GM12878 (cell line): Measurements from ENCODE around the gene PPP6C. TPM values are rescaled to one million over a fixed set of nuclear protein-coding genes. Genes with fewer than 3 reads are reported as not detected.

Source experiments
- ATAC-seq: fragments of 200-7000 bp; cut with Tn5 transposase; 3 replicates; pipeline ENCODE4 v1.9.1; 2020; ENCODE audit warnings: mild to moderate bottlenecking, moderate library complexity
- BruUV-seq: library from RNA; stranded (reverse); fragments of 400-500 nt; replicated peaks from 2 replicates; lab custom pipeline; 2021; lab: Mats Ljungman, UMichigan
- CTCF ChIA-PET: fragments of 300-600 bp; sonication (Branson Sonifier 250); formaldehyde crosslinking; extraction: SDS; loops from one replicate; lab custom pipeline; 2021; ENCODE audit warnings: inconsistent platforms; lab: Yijun Ruan, JAX
- POLR2A ChIA-PET: fragments of 350-600 bp; formaldehyde crosslinking; extraction: SDS; loops from one replicate; lab custom pipeline; 2021; ENCODE audit warnings: inconsistent platforms; lab: Charles Lee
- RAD21 ChIA-PET: fragments of 300-600 bp; sonication (Branson Sonifier 250); formaldehyde crosslinking; loops from one replicate; lab custom pipeline; 2023; ENCODE audit warnings: antibody characterized with exemption; ENCODE audit not compliant: unreplicated experiment; lab: Charles Lee
- SMC1A ChIA-PET: fragments of 300-600 bp; sonication (Branson Sonifier 250); formaldehyde crosslinking; loops from one replicate; lab custom pipeline; 2023; ENCODE audit not compliant: unreplicated experiment, uncharacterized antibody; lab: Charles Lee
- DNase-seq: peaks from one replicate; pipeline ENCODE4 v3.0.0-alpha.2; 2011; ENCODE audit warnings: low read depth, low spot score
- FAIRE-seq: peaks from 3 replicates; lab custom pipeline; 2011; peaks lifted over from hg19 to GRCh38; lab: Jason Lieb, UNC
- H2AFZ ChIP-seq: 2 replicates; pipeline ENCODE4 v1.6.0; 2011; ENCODE audit warnings: low read depth, low read length, control low read depth; ENCODE audit not compliant: control insufficient read depth
- H3K27ac ChIP-seq: 2 replicates; pipeline ENCODE4 v1.5.1; 2011; ENCODE audit warnings: control low read depth; ENCODE audit not compliant: control insufficient read depth, insufficient read depth
- H3K27me3 ChIP-seq, 2 experiments: replicated peaks in 1 of 2; 2 replicates each; pipeline versions ENCODE4 v1.6.0 to v1.6.1; 2011; ENCODE audit warnings: low read length in 1 of 2; ENCODE audit not compliant: control insufficient read depth in 2 of 2, insufficient read depth in 2 of 2
- H3K36me3 ChIP-seq, 2 experiments: 2 replicates each; pipeline ENCODE4 v1.5.1; 2011; ENCODE audit warnings: low read length in 1 of 2; ENCODE audit not compliant: control insufficient read depth in 2 of 2, insufficient read depth in 2 of 2
- H3K4me1 ChIP-seq: 2 replicates; pipeline ENCODE4 v1.6.1; 2011; ENCODE audit warnings: mild to moderate bottlenecking, low read length, moderate library complexity, mixed read lengths; ENCODE audit not compliant: control insufficient read depth, insufficient read depth
- H3K4me2 ChIP-seq: 2 replicates; pipeline ENCODE4 v1.6.0; 2011; ENCODE audit warnings: control low read depth; ENCODE audit not compliant: control insufficient read depth, insufficient read depth
- H3K4me3 ChIP-seq: fragments of 200-600 bp; sonication (generic); 2 replicates; pipeline ENCODE4 v1.5.1; 2016
- H3K79me2 ChIP-seq: 2 replicates; pipeline ENCODE4 v1.6.0; 2011; ENCODE audit warnings: low read length; ENCODE audit not compliant: control insufficient read depth, insufficient read depth
- H3K9ac ChIP-seq: 2 replicates; pipeline ENCODE4 v1.8.0; 2011; ENCODE audit warnings: low read length, control low read depth, mixed read lengths; ENCODE audit not compliant: control insufficient read depth, insufficient read depth
- H3K9me3 ChIP-seq: replicated peaks from 3 replicates; pipeline ENCODE4 v1.5.1; 2011; ENCODE audit warnings: mild to moderate bottlenecking, low read length; ENCODE audit not compliant: control insufficient read depth, insufficient read depth
- H4K20me1 ChIP-seq: 2 replicates; pipeline ENCODE4 v1.6.0; 2011; ENCODE audit not compliant: control insufficient read depth, insufficient read depth
- BHLHE40 ChIP-seq, 2 experiments: fragments of 450-650 bp in 1 of 2; IDR thresholded peaks; 2 replicates each; pipeline ENCODE4 v1.6.1; 2011 to 2017; ENCODE audit warnings: low read depth in 2 of 2, borderline replicate concordance in 1 of 2, improper control_type of control experiment in 1 of 2, low read length in 1 of 2, mild to moderate bottlenecking in 1 of 2
- BRCA1 ChIP-seq: IDR thresholded peaks from 2 replicates; pipeline ENCODE4 v1.6.1; 2011; ENCODE audit warnings: low read depth, low read length, improper control_type of control experiment
- DPF2 ChIP-seq: fragments of 450-650 bp; IDR thresholded peaks from 2 replicates; pipeline ENCODE4 v1.6.1; 2017; ENCODE audit warnings: mild to moderate bottlenecking
- EGR1 ChIP-seq, 2 experiments: IDR thresholded peaks; 1 replicate in 1 of 2; 2 replicates in 1 of 2; pipeline ENCODE4 v1.6.1; 2011 to 2012; ENCODE audit warnings: low read depth in 2 of 2, low read length in 2 of 2, borderline replicate concordance in 1 of 2, mild to moderate bottlenecking in 1 of 2, moderate library complexity in 1 of 2
- FOXK2 ChIP-seq: fragments of 450-650 bp; IDR thresholded peaks from 2 replicates; pipeline ENCODE4 v1.6.1; 2017; ENCODE audit warnings: mild to moderate bottlenecking, moderate library complexity
- MEF2B ChIP-seq: fragments of 450-650 bp; IDR thresholded peaks from 2 replicates; pipeline ENCODE4 v1.6.1; 2018; ENCODE audit warnings: mild to moderate bottlenecking, moderate library complexity; ENCODE audit not compliant: partially characterized antibody, poor library complexity, severe bottlenecking
- MYC ChIP-seq: IDR thresholded peaks from 2 replicates; pipeline ENCODE4 v1.6.1; 2011; ENCODE audit warnings: mild to moderate bottlenecking, low read length, moderate library complexity, inconsistent platforms; ENCODE audit not compliant: insufficient read depth, insufficient replicate concordance, insufficient read length, severe bottlenecking
- NRF1 ChIP-seq: conservative IDR thresholded peaks from 2 replicates; pipeline ENCODE4 v1.6.1; 2011; ENCODE audit warnings: mild to moderate bottlenecking, low read depth, low read length, improper control_type of control experiment
- POLR2AphosphoS2 ChIP-seq: IDR thresholded peaks from 2 replicates; pipeline ENCODE4 v1.6.1; 2011; ENCODE audit warnings: low read depth, mild to moderate bottlenecking, low read length, improper control_type of control experiment, moderate library complexity
- SP1 ChIP-seq: IDR thresholded peaks from one replicate; pipeline ENCODE4 v1.6.1; 2011; ENCODE audit warnings: low read depth, low read length
- STAT1 ChIP-seq: fragments of 450-650 bp; conservative IDR thresholded peaks from 2 replicates; pipeline ENCODE4 v1.6.1; 2014; ENCODE audit warnings: antibody characterized with exemption, mild to moderate bottlenecking
- STAT3 ChIP-seq: IDR thresholded peaks from 2 replicates; pipeline ENCODE4 v1.6.1; 2011; ENCODE audit warnings: low read depth, low read length, improper control_type of control experiment
- TBL1XR1 ChIP-seq: IDR thresholded peaks from 2 replicates; pipeline ENCODE4 v1.6.1; 2012; ENCODE audit warnings: low read depth, low read length, improper control_type of control experiment
- ZNF24 ChIP-seq: fragments of 450-650 bp; IDR thresholded peaks from 2 replicates; pipeline ENCODE4 v1.6.1; 2017; ENCODE audit warnings: antibody characterized with exemption, mild to moderate bottlenecking
- WGBS: methylation state at CpG from one replicate; pipeline ENCODE4 v1.1.6; 2016; ENCODE audit warnings: low lambda C conversion rate; ENCODE audit not compliant: insufficient replicate concordance, insufficient coverage; ENCODE audit errors: missing lambda C conversion rate; 5-methylcytosine and 5-hydroxymethylcytosine counted together
- in situ Hi-C: fragments of 300-500 bp; cut with MboI; formaldehyde crosslinking; loops from 9 replicates; pipeline ENCODE4 v1.14.3; 2018; ENCODE audit warnings: mixed read lengths
- intact Hi-C: fragments of 100-400 bp; cut with micrococcal nuclease; formaldehyde crosslinking; loops from one replicate; pipeline ENCODE4 v1.14.2; 2022; ENCODE audit not compliant: unreplicated experiment
- polyA plus RNA-seq, 11 experiments: library from polyadenylated mRNA; depleted of rRNA in 4 of 11; unstranded in 6 of 11; stranded (reverse) in 5 of 11; fragments of >200 nt; fragmentation: Nextera tagmentation in 4 of 11; fragmentation: Illumina TruSeq in 1 of 11; extraction: Ambion mirVana in 4 of 11; extraction: Trizol in 1 of 11; gene quantifications; 1 replicate in 1 of 11; 2 replicates in 10 of 11; pipeline versions ENCODE4 v1.2.1 to v1.2.3, GENCODE V29; 2011 to 2016; ENCODE audit warnings: inconsistent platforms in 2 of 11, missing spikeins in 2 of 11, low read depth in 1 of 11
- total RNA-seq, 4 experiments: library from RNA; depleted of rRNA in 3 of 4; stranded (reverse); fragments of >200 nt in 3 of 4; fragmentation: Illumina TruSeq in 1 of 4; extraction: Trizol in 1 of 4; gene quantifications; 2 replicates each; pipeline versions ENCODE4 v1.2.1 to v1.2.3, GENCODE V29; 2013 to 2021
- TF ChIP-seq, protein P1 (sequence below), 3 experiments: IDR thresholded peaks in 2 of 3; conservative IDR thresholded peaks in 1 of 3; 2 replicates each; pipeline ENCODE4 v1.5.1; 2011; ENCODE audit warnings: low read depth in 3 of 3, low read length in 3 of 3, mild to moderate bottlenecking in 3 of 3, control low read depth in 2 of 3, moderate library complexity in 2 of 3, inconsistent platforms in 1 of 3, mixed read lengths in 1 of 3; ENCODE audit not compliant: control insufficient read depth in 2 of 3, insufficient read depth in 1 of 3; ENCODE audit errors: extremely low read depth in 1 of 3

PPP6C gene
- total and polyA plus RNA-seq, 10 of the 15 experiments (the other 5 are each of a cell fraction or from before 2014, with no cell fraction given) = 26.8 to 45.3 (median 37.1) TPM

DNA sequence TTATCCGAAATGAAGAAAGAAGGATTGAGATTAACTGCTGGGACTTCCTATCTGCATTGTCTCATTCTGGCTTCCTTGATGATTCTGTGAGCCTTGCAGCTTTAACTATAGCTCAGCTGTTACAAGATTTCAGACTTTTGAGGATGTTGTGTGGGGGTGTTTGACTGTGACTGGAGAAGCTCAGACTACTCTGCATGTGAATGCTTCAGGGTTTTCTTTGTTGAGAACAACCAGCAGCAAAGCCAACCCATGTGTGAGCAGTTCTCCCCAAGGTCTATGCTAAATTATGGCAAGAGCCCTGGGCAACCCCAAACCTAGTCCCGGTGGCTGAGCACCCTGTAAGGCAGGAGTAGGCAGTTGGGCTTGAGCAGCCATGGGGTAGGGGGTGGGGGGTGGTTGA lies 37.9 kb downstream of the PPP6C start:
- no peaks in the 10 kb centered on the region for H3K79me2 ChIP-seq
- no peaks in the 10 kb centered on the region for H3K9me3 ChIP-seq
- H3K27ac ChIP-seq = no peak overlapping the region
- H3K4me2 ChIP-seq = no peak overlapping the region
- FAIRE-seq (no peak), ATAC-seq (no peak), DNase-seq (no peak)
- no TSS peak for BruUV-seq
- H3K4me3 ChIP-seq = no peak overlapping the region
- TF ChIP-seq STAT3 (no peak), DPF2 (no peak), STAT1 (no peak), TBL1XR1 (no peak), MEF2B (no peak), BRCA1 (no peak), BHLHE40 (IDR thresholded peaks at IDR 0.05; ENCODE audit: borderline replicate concordance in 1 of 2, low read depth in 2 of 2, low read length in 1 of 2) (no peak), EGR1 (IDR thresholded peaks at IDR 0.05; ENCODE audit: borderline replicate concordance in 1 of 2, low read depth in 2 of 2, low read length in 2 of 2) (no peak), ZNF24 (no peak), MYC (no peak), FOXK2 (no peak), POLR2AphosphoS2 (no peak), SP1 (no peak), NRF1 (no peak)
- TF ChIP-seq, protein P1, sequence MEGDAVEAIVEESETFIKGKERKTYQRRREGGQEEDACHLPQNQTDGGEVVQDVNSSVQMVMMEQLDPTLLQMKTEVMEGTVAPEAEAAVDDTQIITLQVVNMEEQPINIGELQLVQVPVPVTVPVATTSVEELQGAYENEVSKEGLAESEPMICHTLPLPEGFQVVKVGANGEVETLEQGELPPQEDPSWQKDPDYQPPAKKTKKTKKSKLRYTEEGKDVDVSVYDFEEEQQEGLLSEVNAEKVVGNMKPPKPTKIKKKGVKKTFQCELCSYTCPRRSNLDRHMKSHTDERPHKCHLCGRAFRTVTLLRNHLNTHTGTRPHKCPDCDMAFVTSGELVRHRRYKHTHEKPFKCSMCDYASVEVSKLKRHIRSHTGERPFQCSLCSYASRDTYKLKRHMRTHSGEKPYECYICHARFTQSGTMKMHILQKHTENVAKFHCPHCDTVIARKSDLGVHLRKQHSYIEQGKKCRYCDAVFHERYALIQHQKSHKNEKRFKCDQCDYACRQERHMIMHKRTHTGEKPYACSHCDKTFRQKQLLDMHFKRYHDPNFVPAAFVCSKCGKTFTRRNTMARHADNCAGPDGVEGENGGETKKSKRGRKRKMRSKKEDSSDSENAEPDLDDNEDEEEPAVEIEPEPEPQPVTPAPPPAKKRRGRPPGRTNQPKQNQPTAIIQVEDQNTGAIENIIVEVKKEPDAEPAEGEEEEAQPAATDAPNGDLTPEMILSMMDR (IDR thresholded peaks at IDR 0.05 in 2 of 3, conservative IDR thresholded peaks at IDR 0.05 in 1 of 3; ENCODE audit: control insufficient read depth in 2 of 3, extremely low read depth in 1 of 3, insufficient read depth in 1 of 3, low read depth in 3 of 3, low read length in 3 of 3) = no peak
- in situ Hi-C loops (no loop called here), intact Hi-C loops (no loop called here)
- CTCF ChIA-PET = no interaction called here
- H3K9ac ChIP-seq = no peak overlapping the region
- H3K36me3 ChIP-seq = peaks cover 6 to 18% of the 10 kb centered on the region in 2 experiments
- POLR2A ChIA-PET = no interaction called here
- H4K20me1 ChIP-seq = no peaks in the 10 kb centered on the region
- SMC1A ChIA-PET = interaction anchor here (0.6 kb wide), 1 partner anchor 229 kb away, joined by 3 read pairs; no protein-coding TSS in a partner anchor
- H2AFZ ChIP-seq = no peak overlapping the region
- WGBS = 98% methylated on average over 2 of the region's 2 CpGs
- H3K27me3 ChIP-seq = no peaks in the 10 kb centered on the region
- RAD21 ChIA-PET = no interaction called here
- peaks cover under 1% of the 10 kb centered on the region; the same call in 1 of the 2 replicates for H3K4me1 ChIP-seq
